Smooth muscle cell (in vitro differentiated cells): ENCODE data around the gene CD244. TPM values are rescaled to one million over a fixed set of nuclear protein-coding genes. Genes with fewer than 3 reads are reported as not detected.

Experiments
- DNase-seq: peaks from one replicate; lab custom pipeline; 2025; ENCODE audit not compliant: unreplicated experiment; lab: John Stamatoyannopoulos, UW
- H2AFZ ChIP-seq: fragments of 200-600 bp; sonication (generic); 2 replicates; pipeline ENCODE4 v1.6.0; 2016; ENCODE audit warnings: antibody characterized with exemption, low read depth, mild to moderate bottlenecking
- H3F3A ChIP-seq: fragments of 200-600 bp; sonication (generic); 2 replicates; pipeline ENCODE4 v1.6.0; 2017; ENCODE audit warnings: antibody characterized with exemption, low read depth
- H3K27ac ChIP-seq: fragments of 200-600 bp; sonication (generic); 2 replicates; pipeline ENCODE4 v1.5.1; 2016; ENCODE audit warnings: low read depth, mild to moderate bottlenecking
- H3K27me3 ChIP-seq: fragments of 200-600 bp; sonication (generic); 2 replicates; pipeline ENCODE4 v1.6.1; 2016; ENCODE audit warnings: low read depth, mild to moderate bottlenecking
- H3K36me3 ChIP-seq: fragments of 200-600 bp; sonication (generic); 2 replicates; pipeline ENCODE4 v1.5.1; 2016; ENCODE audit warnings: low read depth
- H3K4me1 ChIP-seq: fragments of 200-600 bp; sonication (generic); 2 replicates; pipeline ENCODE4 v1.5.1; 2016; ENCODE audit warnings: low read depth
- H3K4me2 ChIP-seq: fragments of 200-600 bp; sonication (generic); 2 replicates; pipeline ENCODE4 v1.6.0; 2016; ENCODE audit warnings: mild to moderate bottlenecking
- H3K4me3 ChIP-seq: fragments of 200-600 bp; sonication (generic); 2 replicates; pipeline ENCODE4 v1.5.1; 2016; ENCODE audit warnings: mild to moderate bottlenecking
- H3K79me2 ChIP-seq: fragments of 200-600 bp; sonication (generic); 2 replicates; pipeline ENCODE4 v1.6.0; 2016; ENCODE audit warnings: low read depth, mild to moderate bottlenecking
- H3K9ac ChIP-seq: fragments of 200-600 bp; sonication (generic); 2 replicates; pipeline ENCODE4 v1.6.0; 2016; ENCODE audit warnings: low read depth
- H3K9me3 ChIP-seq: fragments of 200-600 bp; sonication (generic); replicated peaks from 2 replicates; pipeline ENCODE4 v1.5.1; 2016; ENCODE audit warnings: low read depth
- H4K20me1 ChIP-seq: fragments of 200-600 bp; sonication (generic); 2 replicates; pipeline ENCODE4 v1.6.0; 2016; ENCODE audit warnings: low read depth
- CTCF ChIP-seq: fragments of 200-600 bp; sonication (generic); IDR thresholded peaks from 2 replicates; pipeline ENCODE4 v1.5.1; 2017; ENCODE audit warnings: borderline replicate concordance, mild to moderate bottlenecking, antibody characterized with exemption; ENCODE audit not compliant: insufficient read depth, poor library complexity, severe bottlenecking
- WGBS: methylation state at CpG from one replicate; pipeline ENCODE4 v1.1.7; 2016; ENCODE audit warnings: low lambda C conversion rate; 5-methylcytosine and 5-hydroxymethylcytosine counted together
- polyA plus RNA-seq: library from polyadenylated mRNA; unstranded; fragments of >200 nt; fragmentation: Nextera tagmentation; extraction: Ambion mirVana; gene quantifications from 2 replicates; pipeline ENCODE4 v1.2.1, GENCODE V29; 2016
- total RNA-seq: library from RNA; depleted of rRNA; stranded (reverse); fragments of >200 nt; gene quantifications from 2 replicates; pipeline ENCODE4 v1.2.3, GENCODE V29; 2014

The CD244 gene
- 0.99 TPM in 1 of 2 replicates, not detected in the other for total RNA-seq
- polyA plus RNA-seq = not detected in 2 replicates

- DNase-seq = no peak
- H3K79me2 ChIP-seq = no peaks in the 10 kb centered on the region
- H4K20me1 ChIP-seq = no peaks in the 10 kb centered on the region
- H3K4me1 ChIP-seq = no peaks in the 10 kb centered on the region
- no peaks in the 10 kb centered on the region for H3F3A ChIP-seq
- no peaks in the 10 kb centered on the region for H3K36me3 ChIP-seq
- H3K9ac ChIP-seq = no peak within 1 kb of the TSS
- WGBS = 52% methylated on average over 12 of the region's 12 CpGs
- no peak within 1 kb of the TSS for H3K4me3 ChIP-seq
- peak within 1 kb of the TSS; percentile 17 for H3K4me2 ChIP-seq
- no peaks in the 10 kb centered on the region for H3K27me3 ChIP-seq
- H2AFZ ChIP-seq = no peak within 1 kb of the TSS
- H3K27ac ChIP-seq = no peak within 1 kb of the TSS
- TF ChIP-seq CTCF = no peak
- no peaks in the 10 kb centered on the region for H3K9me3 ChIP-seq
These were observed at the start of gene CD244 for GRCh38 chr1:160862203-160863060. Gene CD244, minus strand, starts transcription at chr1:160862887. Its CDS starts 210 bp downstream, at chr1:160862677.

GRCh38 chr1:160911925-160912324, 49.2 kb upstream of the CD244 start:
- Histone ChIP-seq H3K9ac (no peak overlapping the region), H2AFZ (no peak overlapping the region), H3K4me2 (peak overlapping the region; percentile 65), H3K9me3 (no peaks in the 10 kb centered on the region), H3K36me3 (no peaks in the 10 kb centered on the region), H3K27ac (no peak overlapping the region), H3K79me2 (no peaks in the 10 kb centered on the region), H3K4me3 (no peak overlapping the region), H3F3A (no peaks in the 10 kb centered on the region), H3K27me3 (no peaks in the 10 kb centered on the region), H4K20me1 (no peaks in the 10 kb centered on the region), H3K4me1 (peaks cover 4% of the 10 kb centered on the region)
- 25% methylated on average over 2 of the region's 2 CpGs for WGBS
- no peak for DNase-seq
- no peak for TF ChIP-seq CTCF

- Histone ChIP-seq H2AFZ (no peak overlapping the region), H3K9ac (no peak overlapping the region), H3K27ac (no peak overlapping the region), H4K20me1 (no peaks in the 10 kb centered on the region), H3K9me3 (no peaks in the 10 kb centered on the region), H3K79me2 (no peaks in the 10 kb centered on the region), H3K36me3 (no peaks in the 10 kb centered on the region), H3K27me3 (no peaks in the 10 kb centered on the region), H3K4me3 (no peak overlapping the region), H3K4me2 (peak overlapping the region; percentile 65), H3F3A (no peaks in the 10 kb centered on the region), H3K4me1 (peaks cover 4% of the 10 kb centered on the region)
- WGBS = 12% methylated on average over 7 of the region's 7 CpGs
- DNase-seq = no peak
- no peak for TF ChIP-seq CTCF
These were observed 48.8 kb upstream of the CD244 start for GRCh38 chr1:160911441-160911840.
